PC-3 (cell line): ENCODE measurements around the gene DOK3.
A peak's percentile ranks its signal among the peaks of the same experiment; 100 is the strongest.

Source experiments
- CTCF ChIP-seq: fragments of 300-600 bp; sonication (generic); conservative IDR thresholded peaks from 2 replicates; pipeline ENCODE4 v1.5.1; 2017; ENCODE audit warnings: antibody characterized with exemption, low read depth, mild to moderate bottlenecking, low read length
- EZH2 ChIP-seq: fragments of 300-600 bp; sonication (generic); IDR thresholded peaks from one replicate; pipeline ENCODE4 v1.6.1; 2017; ENCODE audit warnings: antibody characterized with exemption, mild to moderate bottlenecking, low read length; ENCODE audit not compliant: unreplicated experiment

GRCh38 chr5:177456591-177456964 is 53.0 kb downstream of the DOK3 start:
- TF ChIP-seq CTCF = peak; percentile 12; the same call in 1 of the 2 replicates
- no peak for TF ChIP-seq EZH2
